ENCODE data around the gene LRRC4B. TPM values are rescaled to one million over a fixed set of nuclear protein-coding genes. Genes with fewer than 3 reads are reported as not detected.

Gene LRRC4B
- total RNA-seq, 2 donors from 2014 or later = 0.26 to 10.5 TPM

DNA sequence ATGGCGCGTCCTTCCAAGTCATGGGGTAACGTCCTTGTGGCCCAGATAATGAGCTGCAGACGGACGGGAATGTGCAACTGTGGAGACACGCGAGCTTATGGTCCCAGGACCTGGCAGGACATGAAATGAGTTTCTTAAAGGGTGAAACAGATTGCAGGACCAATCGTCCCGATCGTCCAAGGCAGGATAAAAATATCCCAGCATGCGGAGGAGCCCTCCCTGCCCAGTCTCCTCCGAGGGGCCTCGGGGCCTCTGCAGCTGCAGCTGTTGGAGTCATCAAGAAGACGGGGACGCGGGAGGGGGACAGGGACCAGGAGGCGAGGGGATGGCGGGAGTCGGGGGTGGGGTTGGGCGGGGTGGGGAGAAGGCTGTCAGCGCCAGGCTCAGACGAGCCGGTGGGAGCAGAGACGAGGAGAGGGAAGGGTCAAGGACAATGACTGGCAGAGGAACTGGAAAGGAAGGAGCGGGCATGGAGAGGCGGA lies 77.2 kb downstream of the LRRC4B start:
- Histone ChIP-seq H3K9me3 (no peaks in the 10 kb centered on the region), H3K4me1 (no peaks in the 10 kb centered on the region), H3K36me3 (replicated peaks in 1 of 2; ENCODE audit: insufficient read depth in 1 of 2, low read depth in 2 of 2) (no peaks in the 10 kb centered on the region), H3K27ac (no peak overlapping the region), H3K4me3 (no peak overlapping the region), H3K27me3 (no peaks in the 10 kb centered on the region)
- WGBS, 2 donors = 52 to 53% methylated on average over 26 of the region's 26 CpGs
- TF ChIP-seq POLR2A (IDR thresholded peaks at IDR 0.05) = no peak
- TF ChIP-seq, protein P1, sequence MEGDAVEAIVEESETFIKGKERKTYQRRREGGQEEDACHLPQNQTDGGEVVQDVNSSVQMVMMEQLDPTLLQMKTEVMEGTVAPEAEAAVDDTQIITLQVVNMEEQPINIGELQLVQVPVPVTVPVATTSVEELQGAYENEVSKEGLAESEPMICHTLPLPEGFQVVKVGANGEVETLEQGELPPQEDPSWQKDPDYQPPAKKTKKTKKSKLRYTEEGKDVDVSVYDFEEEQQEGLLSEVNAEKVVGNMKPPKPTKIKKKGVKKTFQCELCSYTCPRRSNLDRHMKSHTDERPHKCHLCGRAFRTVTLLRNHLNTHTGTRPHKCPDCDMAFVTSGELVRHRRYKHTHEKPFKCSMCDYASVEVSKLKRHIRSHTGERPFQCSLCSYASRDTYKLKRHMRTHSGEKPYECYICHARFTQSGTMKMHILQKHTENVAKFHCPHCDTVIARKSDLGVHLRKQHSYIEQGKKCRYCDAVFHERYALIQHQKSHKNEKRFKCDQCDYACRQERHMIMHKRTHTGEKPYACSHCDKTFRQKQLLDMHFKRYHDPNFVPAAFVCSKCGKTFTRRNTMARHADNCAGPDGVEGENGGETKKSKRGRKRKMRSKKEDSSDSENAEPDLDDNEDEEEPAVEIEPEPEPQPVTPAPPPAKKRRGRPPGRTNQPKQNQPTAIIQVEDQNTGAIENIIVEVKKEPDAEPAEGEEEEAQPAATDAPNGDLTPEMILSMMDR (IDR thresholded peaks at IDR 0.05) = no peak
- intact Hi-C loops (cut with DNase I) = no loop called here
- ATAC-seq (no peak), DNase-seq (no peak)

DNA sequence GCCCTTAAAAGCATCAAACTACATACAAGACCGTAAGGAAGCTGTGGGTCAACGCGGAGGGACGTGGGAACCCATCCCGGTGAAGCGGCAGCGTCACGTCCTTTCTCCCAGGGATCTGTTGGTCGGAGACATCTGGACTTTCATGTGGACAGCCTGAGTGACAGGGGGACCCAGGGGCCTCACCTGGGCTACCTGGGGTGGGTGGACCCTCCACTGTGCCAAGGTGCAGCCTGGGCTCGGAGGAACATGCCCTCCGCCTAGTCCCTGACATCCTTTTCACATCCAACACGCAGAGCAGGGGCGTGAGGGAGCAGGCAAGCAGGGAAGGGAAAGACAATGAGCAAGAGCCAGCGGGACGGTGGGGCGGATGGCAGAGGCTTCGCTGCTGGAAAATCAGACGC lies 77.8 kb downstream of the LRRC4B start:
- Histone ChIP-seq H3K27ac (no peak overlapping the region), H3K9me3 (no peaks in the 10 kb centered on the region), H3K4me1 (no peaks in the 10 kb centered on the region), H3K27me3 (no peaks in the 10 kb centered on the region), H3K36me3 (replicated peaks in 1 of 2; ENCODE audit: insufficient read depth in 1 of 2, low read depth in 2 of 2) (no peaks in the 10 kb centered on the region), H3K4me3 (no peak overlapping the region)
- TF ChIP-seq, protein P1 (IDR thresholded peaks at IDR 0.05) = no peak
- TF ChIP-seq POLR2A (IDR thresholded peaks at IDR 0.05) = no peak
- ATAC-seq (no peak), DNase-seq (no peak)
- intact Hi-C loops (cut with DNase I) = no loop called here
- 93 to 97% methylated on average over 10 to 18 of the region's 18 CpGs for WGBS, 2 donors

DNA sequence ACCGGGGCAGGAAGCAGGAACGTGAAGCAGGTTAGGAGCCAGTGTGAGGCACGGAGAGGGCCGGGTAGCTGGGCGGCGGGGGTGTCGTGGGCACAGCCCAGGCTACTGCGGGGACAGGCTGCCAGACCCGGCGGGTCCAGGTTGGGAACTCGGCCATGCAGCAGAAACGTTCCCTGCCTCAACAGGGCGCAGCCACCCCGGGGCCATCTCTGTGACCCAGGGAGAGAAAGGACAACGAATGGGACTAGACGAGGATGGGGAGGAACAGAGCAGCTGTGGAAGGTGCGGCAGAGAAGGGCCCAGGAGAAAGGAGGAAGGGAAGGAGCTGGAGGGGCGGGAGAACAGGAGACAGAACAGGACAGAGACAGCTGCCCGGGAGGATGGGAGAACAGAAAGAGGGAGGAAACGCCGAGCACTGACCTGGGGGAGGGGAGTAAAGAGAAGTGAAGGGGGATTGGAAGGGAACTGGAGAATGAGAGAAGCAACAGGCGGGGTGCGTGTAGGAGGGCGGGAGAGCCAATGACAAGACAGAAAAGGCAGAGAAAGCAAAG lies 78.7 kb downstream of the LRRC4B start:
- no peaks in the 10 kb centered on the region for H3K9me3 ChIP-seq
- H3K36me3 ChIP-seq (replicated peaks in 1 of 2; ENCODE audit: insufficient read depth in 1 of 2, low read depth in 2 of 2) = no peaks in the 10 kb centered on the region
- no peak for DNase-seq
- intact Hi-C loops (cut with DNase I) = no loop called here
- no peak overlapping the region for H3K4me3 ChIP-seq
- TF ChIP-seq, protein P1 (IDR thresholded peaks at IDR 0.05) = no peak
- TF ChIP-seq POLR2A (IDR thresholded peaks at IDR 0.05) = no peak
- H3K27ac ChIP-seq = no peak overlapping the region
- no peak for ATAC-seq
- H3K4me1 ChIP-seq = no peaks in the 10 kb centered on the region
- H3K27me3 ChIP-seq = no peaks in the 10 kb centered on the region
- 62 to 66% methylated on average over 24 of the region's 24 CpGs for WGBS, 2 donors

DNA sequence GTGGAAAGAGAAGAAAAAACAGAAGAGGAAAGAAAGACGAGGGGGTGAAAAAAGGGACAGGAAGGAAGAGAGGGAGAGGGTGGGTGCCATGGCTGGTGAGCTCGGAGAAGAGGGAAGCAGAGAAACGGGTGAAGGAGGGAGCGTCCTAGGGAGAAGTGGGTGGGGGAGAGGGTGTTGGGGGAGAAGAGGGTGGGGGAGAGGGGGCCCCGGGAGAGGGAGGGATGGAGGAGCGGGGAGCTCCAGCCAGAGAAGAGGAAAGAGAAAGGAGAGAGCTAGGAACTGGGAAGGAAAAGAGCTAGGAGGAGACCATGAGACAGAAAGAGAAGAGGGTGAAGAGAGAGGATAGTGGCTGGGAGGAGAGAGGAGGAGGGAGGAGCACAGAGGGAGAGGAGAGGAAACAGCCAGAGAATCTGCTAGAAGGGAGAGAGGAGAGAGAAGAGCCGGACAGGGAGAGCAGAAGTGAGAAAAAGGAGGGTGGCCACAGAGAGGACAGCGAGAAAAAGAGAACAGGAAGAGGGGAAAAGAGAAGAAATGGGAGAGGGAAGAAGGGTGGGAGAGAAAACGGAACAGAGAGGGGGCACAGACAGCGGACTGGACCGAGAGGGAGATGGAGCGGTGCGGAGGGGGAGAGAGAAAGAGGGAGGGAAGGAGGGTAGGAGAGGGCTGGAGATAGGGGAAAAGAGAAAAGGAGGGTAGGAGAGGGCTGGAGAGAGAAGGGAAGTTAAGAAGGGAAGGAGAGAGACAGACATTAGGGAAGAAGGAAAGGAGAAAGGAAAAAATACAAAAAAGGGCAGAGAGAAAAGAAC lies 79.6 kb downstream of the LRRC4B start:
- DNase-seq (no peak), ATAC-seq (no peak)
- 47 to 63% methylated on average over 12 to 13 of the region's 13 CpGs for WGBS, 2 donors
- no peaks in the 10 kb centered on the region for H3K9me3 ChIP-seq
- no peak overlapping the region for H3K27ac ChIP-seq
- intact Hi-C loops (cut with DNase I) = no loop called here
- TF ChIP-seq, protein P1 (IDR thresholded peaks at IDR 0.05) = no peak
- TF ChIP-seq POLR2A (IDR thresholded peaks at IDR 0.05) = no peak
- no peaks in the 10 kb centered on the region for H3K4me1 ChIP-seq
- H3K36me3 ChIP-seq (replicated peaks in 1 of 2; ENCODE audit: insufficient read depth in 1 of 2, low read depth in 2 of 2) = no peaks in the 10 kb centered on the region
- no peak overlapping the region for H3K4me3 ChIP-seq
- no peaks in the 10 kb centered on the region for H3K27me3 ChIP-seq
